ENCODE measurements around the gene ZNF285. TPM values are rescaled to one million over a fixed set of nuclear protein-coding genes. Genes with fewer than 3 reads are reported as not detected.
A peak's percentile ranks its signal among the peaks of the same experiment; 100 is the strongest.

ZNF285 gene
- polyA plus RNA-seq, 1 of the 3 experiments (the other 2 are of a cell fraction) = 0.87 TPM

DNA sequence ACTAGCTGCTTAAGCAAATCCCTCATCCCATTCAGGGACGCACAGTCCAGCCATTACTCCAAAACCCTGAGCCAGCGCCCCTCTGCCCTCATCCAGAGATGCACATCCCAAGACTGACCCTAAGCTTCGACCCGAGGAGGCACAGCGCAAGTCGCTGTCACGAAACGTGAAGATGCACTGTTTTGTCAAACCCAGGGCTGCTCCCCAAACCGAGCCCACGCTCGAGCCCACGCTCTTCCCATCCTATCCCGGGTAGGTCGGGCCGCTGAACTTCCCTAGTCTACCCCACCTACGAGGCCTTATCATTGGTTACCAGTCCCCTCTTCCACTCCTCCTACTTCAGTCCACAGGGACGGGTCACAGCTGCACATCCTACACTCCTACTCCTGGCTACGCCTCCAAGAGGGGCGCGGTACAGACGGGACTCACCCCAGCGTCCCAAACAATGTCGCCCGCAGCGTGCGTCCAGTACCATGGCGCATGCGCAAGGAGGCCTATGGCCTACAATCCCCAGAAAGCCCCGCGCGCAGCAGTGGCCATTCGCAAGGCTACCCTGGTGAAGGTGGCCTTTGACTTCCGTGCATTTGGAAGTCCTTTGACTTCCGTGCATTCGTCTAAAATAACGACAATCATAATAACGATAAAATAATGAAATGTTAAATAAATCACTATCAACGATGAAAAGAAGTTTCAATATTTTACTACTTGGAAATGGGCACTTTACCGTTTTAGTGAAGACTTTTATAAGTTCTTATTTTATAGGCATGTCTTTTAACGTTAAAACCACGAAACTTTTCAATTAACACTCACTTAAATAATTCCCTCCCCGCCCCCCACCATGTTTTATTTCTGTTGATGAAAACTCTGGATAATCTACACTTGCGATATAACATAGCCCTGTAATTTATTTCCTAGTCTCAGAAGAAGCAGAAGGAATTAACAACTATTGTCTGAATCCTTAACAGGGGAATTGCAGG is at the start of gene ZNF285 (continued):
- TF ChIP-seq, protein P1, sequence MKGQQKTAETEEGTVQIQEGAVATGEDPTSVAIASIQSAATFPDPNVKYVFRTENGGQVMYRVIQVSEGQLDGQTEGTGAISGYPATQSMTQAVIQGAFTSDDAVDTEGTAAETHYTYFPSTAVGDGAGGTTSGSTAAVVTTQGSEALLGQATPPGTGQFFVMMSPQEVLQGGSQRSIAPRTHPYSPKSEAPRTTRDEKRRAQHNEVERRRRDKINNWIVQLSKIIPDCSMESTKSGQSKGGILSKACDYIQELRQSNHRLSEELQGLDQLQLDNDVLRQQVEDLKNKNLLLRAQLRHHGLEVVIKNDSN (IDR thresholded peaks at IDR 0.05; ENCODE audit: borderline replicate concordance, low read depth) = no peak
- TF ChIP-seq, protein P2, sequence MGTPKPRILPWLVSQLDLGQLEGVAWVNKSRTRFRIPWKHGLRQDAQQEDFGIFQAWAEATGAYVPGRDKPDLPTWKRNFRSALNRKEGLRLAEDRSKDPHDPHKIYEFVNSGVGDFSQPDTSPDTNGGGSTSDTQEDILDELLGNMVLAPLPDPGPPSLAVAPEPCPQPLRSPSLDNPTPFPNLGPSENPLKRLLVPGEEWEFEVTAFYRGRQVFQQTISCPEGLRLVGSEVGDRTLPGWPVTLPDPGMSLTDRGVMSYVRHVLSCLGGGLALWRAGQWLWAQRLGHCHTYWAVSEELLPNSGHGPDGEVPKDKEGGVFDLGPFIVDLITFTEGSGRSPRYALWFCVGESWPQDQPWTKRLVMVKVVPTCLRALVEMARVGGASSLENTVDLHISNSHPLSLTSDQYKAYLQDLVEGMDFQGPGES (IDR thresholded peaks at IDR 0.05; ENCODE audit: low read depth, low read length) = no peak
- TF ChIP-seq FOSL2 (IDR thresholded peaks at IDR 0.05; ENCODE audit: borderline replicate concordance, low read depth) = no peak
- TF ChIP-seq NRF1 (IDR thresholded peaks at IDR 0.05; ENCODE audit: low read depth, low read length) = peak; percentile 93
- no peak for TF ChIP-seq RFX5 (IDR thresholded peaks at IDR 0.05; ENCODE audit: low read length)
- TF ChIP-seq EZH2phosphoT487 (IDR thresholded peaks at IDR 0.05; ENCODE audit: borderline replicate concordance, low read depth) = no peak
- TF ChIP-seq JUND (IDR thresholded peaks at IDR 0.05) = no peak
- TF ChIP-seq, protein P3, sequence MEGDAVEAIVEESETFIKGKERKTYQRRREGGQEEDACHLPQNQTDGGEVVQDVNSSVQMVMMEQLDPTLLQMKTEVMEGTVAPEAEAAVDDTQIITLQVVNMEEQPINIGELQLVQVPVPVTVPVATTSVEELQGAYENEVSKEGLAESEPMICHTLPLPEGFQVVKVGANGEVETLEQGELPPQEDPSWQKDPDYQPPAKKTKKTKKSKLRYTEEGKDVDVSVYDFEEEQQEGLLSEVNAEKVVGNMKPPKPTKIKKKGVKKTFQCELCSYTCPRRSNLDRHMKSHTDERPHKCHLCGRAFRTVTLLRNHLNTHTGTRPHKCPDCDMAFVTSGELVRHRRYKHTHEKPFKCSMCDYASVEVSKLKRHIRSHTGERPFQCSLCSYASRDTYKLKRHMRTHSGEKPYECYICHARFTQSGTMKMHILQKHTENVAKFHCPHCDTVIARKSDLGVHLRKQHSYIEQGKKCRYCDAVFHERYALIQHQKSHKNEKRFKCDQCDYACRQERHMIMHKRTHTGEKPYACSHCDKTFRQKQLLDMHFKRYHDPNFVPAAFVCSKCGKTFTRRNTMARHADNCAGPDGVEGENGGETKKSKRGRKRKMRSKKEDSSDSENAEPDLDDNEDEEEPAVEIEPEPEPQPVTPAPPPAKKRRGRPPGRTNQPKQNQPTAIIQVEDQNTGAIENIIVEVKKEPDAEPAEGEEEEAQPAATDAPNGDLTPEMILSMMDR (IDR thresholded peaks at IDR 0.05) = no peak
- TF ChIP-seq TCF12 (IDR thresholded peaks at IDR 0.05) = no peak

DNA sequence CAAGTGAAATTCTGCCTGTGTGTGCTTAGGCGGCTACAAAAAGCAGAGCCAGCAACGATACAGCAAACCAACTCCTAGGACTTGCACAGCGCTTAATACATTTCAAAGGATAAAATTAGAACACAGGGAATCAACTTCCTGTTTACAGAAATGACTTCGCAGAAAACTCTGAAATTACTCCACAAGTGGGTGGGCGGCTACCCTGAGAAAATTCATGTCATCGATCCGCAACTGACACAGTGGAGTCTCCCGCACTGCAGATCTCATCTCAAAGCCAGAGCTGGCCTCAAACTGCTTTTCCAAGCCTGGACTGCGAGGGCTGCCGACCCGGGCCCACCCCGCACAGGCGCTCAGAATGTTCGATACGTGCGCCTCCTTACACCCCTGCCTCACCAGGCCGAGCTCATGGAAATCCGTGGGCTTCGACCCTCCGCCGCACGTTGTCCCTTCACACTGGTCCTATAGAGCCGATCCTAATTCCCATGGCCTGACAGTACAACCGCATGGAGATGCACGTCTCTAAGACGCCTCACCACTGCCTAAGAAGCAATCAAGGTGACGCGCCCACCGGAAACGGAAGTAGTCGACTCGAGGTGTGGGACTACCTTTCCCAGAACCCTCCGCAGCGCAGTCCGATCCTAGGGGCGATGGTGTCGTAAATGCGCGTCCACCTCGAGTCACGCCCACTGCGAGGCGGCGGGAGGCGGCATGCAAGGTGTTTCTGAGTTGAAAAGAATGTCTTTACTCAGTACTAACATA is 46.7 kb upstream of the ZNF285 start, which contains the start of gene ZNF229:
Gene ZNF229, minus strand, starts transcription at position 557 of the 759 bp plus-strand sequence. CDS start 5,625 bp downstream, outside the sequence.
- Histone ChIP-seq H3K9me2 (no peaks in the 10 kb centered on the region), H3F3A (replicated peaks; ENCODE audit: insufficient read depth) (no peaks in the 10 kb centered on the region), H3K4me3 (ENCODE audit: low read depth in 2 of 2, low read length in 1 of 2) (peak within 1 kb of the TSS; percentile 53 to 63), H3K27ac (ENCODE audit: low read depth in 2 of 2, low read length in 1 of 2) (no peak within 1 kb of the TSS), H4K20me1 (ENCODE audit: insufficient read depth) (no peaks in the 10 kb centered on the region), H2AFZ (ENCODE audit: low read depth) (peak within 1 kb of the TSS; percentile 79; the same call in 1 of the 2 replicates), H3K4me2 (peak within 1 kb of the TSS; percentile 52; the same call in 1 of the 2 replicates), H3K4me1 (ENCODE audit: control insufficient read depth in 1 of 2, insufficient read depth in 2 of 2, low read depth in 1 of 2, low read length in 1 of 2) (peaks cover 0 to 3% of the 10 kb centered on the region in 2 experiments; a peak in 1 of 4 replicates), H3K36me3 (replicated peaks in 1 of 2; ENCODE audit: control insufficient read depth in 1 of 2, insufficient read depth in 2 of 2, low read length in 1 of 2) (no peaks in the 10 kb centered on the region), H3K27me3 (ENCODE audit: insufficient read depth) (no peaks in the 10 kb centered on the region), H3K9me3 (peaks cover 8% of the 10 kb centered on the region; the same call in 1 of the 2 replicates), H3K79me2 (ENCODE audit: insufficient read depth) (no peaks in the 10 kb centered on the region), H3K9ac (no peak within 1 kb of the TSS)
- WGBS (ENCODE audit: low lambda C conversion rate) = 24% methylated on average over 36 of the region's 45 CpGs
- DNase-seq = peak; percentile 87
- ChIA-PET CTCF (no interaction called here), POLR2A (no interaction called here)
- TF ChIP-seq ELF1 (IDR thresholded peaks at IDR 0.05) = peak; percentile 71; the same call in 1 of the 2 replicates
- TF ChIP-seq, protein P4, sequence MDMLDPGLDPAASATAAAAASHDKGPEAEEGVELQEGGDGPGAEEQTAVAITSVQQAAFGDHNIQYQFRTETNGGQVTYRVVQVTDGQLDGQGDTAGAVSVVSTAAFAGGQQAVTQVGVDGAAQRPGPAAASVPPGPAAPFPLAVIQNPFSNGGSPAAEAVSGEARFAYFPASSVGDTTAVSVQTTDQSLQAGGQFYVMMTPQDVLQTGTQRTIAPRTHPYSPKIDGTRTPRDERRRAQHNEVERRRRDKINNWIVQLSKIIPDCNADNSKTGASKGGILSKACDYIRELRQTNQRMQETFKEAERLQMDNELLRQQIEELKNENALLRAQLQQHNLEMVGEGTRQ (IDR thresholded peaks at IDR 0.05; ENCODE audit: borderline replicate concordance, low read depth, low read length) = no peak
- peak; percentile 44 for TF ChIP-seq CHD2 (IDR thresholded peaks at IDR 0.05; ENCODE audit: low read length, partially characterized antibody)
- no peak for TF ChIP-seq RCOR1 (IDR thresholded peaks at IDR 0.05; ENCODE audit: low read length)
- TF ChIP-seq TCF12 (IDR thresholded peaks at IDR 0.05) = no peak
- TF ChIP-seq SIN3A (IDR thresholded peaks at IDR 0.05; ENCODE audit: borderline replicate concordance, low read depth, low read length) = 0 out of 2 replicates have a peak, but pooled peaks have one; percentile 34
- TF ChIP-seq RAD21 (IDR thresholded peaks at IDR 0.05; ENCODE audit: low read length) = no peak
- no peak for TF ChIP-seq RFX5 (IDR thresholded peaks at IDR 0.05; ENCODE audit: low read length)
- peak; percentile 74 for TF ChIP-seq MXI1 (IDR thresholded peaks at IDR 0.05; ENCODE audit: low read depth, low read length)
- TF ChIP-seq TEAD4 (IDR thresholded peaks at IDR 0.05; ENCODE audit: borderline replicate concordance, insufficient read depth) = no peak
- TF ChIP-seq POLR2AphosphoS5 (IDR thresholded peaks at IDR 0.05; ENCODE audit: low read depth, low read length) = no peak
- TF ChIP-seq EP300 (IDR thresholded peaks at IDR 0.05; ENCODE audit: borderline replicate concordance in 1 of 2, low read depth in 1 of 2, low read length in 1 of 2) = no peak
- no peak for TF ChIP-seq TAF1 (IDR thresholded peaks at IDR 0.05; ENCODE audit: borderline replicate concordance, low read depth, low read length)
- no peak for TF ChIP-seq MEF2A (IDR thresholded peaks at IDR 0.05; ENCODE audit: borderline replicate concordance, low read depth)
- TF ChIP-seq NRF1 (IDR thresholded peaks at IDR 0.05; ENCODE audit: low read depth, low read length) = no peak
- TF ChIP-seq, protein P3 (IDR thresholded peaks at IDR 0.05) = no peak

Data from SK-N-SH (cell line).